CD4-positive, alpha-beta T cell treated with Interleukin-12 subunit alpha and Interleukin-12 subunit beta, for 1 hour (primary cell): Measurements from ENCODE around the gene PNPO.
"Not testable (repeated sequence)": the region's sequence is repeated elsewhere in the genome, so short reads cannot be mapped to it uniquely, and the experiment has no call there.

Source experiments
- DNase-seq: peaks from one replicate; pipeline ENCODE4 v3.0.0-alpha.2; 2020

PNPO gene

DNA sequence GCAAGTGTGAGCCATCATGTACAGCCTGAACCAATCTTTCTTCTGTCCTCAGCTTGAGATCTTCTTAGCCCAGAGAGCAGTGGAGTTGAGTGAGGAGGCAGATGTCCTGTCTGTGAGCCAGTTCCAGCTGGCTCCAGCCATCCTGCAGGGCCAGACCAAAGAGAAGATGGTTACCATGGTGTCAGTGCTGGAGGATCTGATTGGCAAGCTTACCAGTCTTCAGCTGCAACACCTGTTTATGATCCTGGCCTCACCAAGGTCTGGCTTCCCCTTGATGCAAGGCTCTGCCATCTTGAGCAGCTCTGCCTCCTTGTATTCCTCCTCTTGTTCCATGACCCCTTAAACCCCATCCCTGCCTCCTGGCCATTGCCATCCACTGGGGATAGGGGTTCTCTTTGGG is 39.2 kb downstream of the PNPO start:
- no peak for DNase-seq

DNA sequence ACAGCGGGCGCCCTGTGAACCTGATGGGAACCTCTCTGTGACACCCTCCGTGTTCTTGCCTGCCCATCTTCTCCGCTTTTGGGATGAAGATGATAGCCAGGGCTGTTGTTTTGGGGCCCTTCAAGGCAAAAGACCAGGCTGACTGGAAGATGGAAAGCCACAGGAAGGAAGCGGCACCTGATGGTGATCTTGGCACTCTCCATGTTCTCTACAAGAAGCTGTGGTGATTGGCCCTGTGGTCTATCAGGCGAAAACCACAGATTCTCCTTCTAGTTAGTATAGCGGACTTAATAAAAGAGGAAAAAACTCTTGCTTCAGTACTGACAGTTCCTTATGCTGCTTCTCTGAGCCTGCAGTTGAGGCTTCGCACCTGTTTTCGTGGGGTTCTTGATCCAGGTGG is 40.1 kb downstream of the PNPO start:
- DNase-seq = peak; percentile 16

DNA sequence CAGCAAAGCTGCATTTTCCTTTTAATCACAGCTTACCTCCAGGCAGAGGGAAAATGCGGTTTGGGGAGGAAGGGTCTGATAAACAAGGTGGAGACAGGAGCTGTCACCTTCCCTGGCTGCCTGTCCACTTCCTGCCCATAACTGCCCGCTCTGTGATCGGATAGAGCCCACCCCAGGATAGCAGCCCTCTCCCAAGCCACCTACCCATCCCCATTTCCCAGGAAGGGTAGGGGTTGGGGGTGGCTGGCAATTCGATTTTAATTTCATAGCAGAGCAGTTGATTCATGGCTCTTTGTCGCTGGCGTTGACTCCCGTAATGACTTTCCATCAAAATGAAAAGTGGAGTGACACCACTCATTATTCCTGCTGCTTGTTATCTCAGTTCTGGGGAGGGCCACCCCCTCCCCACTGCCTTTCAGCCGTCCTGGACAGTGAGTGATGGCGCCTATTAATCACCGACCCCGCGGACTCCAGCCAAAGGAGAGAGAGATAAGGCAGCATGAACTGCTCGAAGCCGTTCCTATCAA is 40.8 kb downstream of the PNPO start:
- no peak for DNase-seq

- DNase-seq = no peak
These were observed 41.4 kb downstream of the PNPO start for GRCh38 chr17:47982645-47983390.

GRCh38 chr17:47983492-47984223 is 42.3 kb downstream of the PNPO start:
- no peak for DNase-seq

DNA sequence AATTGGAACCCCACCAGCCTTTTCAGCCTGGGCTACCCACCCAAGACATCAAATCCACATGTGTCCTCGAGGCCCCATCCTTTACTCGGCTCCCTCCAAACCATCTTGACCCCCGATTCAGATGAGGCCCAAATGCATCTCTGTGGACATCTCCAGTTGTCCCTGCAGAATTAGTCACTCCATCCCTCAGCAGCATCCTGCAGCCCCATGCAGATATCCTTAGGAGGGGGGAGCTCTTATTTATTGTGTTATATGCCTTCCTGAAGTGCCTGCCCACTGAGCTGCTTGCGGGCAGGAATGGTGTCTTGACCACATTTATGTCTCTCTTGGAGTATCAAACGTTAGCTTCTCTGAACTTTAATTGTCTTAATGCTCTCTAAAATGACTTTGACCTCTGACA is 45.1 kb downstream of the PNPO start:
- DNase-seq = no peak

GRCh38 chr17:47987240-47987835 is 46.0 kb downstream of the PNPO start:
- DNase-seq = no peak

- not testable (repeated sequence) for DNase-seq
These were observed 47.1 kb downstream of the PNPO start for GRCh38 chr17:47988445-47988844.

DNA sequence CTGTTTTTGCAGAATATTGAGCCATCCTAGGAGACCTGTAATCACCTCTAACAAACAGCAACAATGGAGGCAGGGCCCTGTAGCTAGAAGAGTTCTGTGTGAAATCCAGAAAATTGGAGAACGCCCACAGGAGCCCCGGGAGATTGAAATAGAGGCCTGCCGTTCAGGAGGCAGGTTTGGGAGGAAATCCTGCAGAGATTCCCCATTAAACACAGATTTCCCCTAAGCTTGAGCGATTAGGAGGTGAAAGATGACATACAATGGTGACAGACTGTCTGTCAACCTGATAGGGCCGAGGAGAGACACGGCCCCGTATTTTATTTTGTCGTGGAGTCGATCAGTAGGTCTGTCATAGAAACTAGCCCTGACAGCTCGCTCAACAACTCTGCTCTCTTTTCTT is 47.8 kb downstream of the PNPO start:
- DNase-seq = no peak

DNA sequence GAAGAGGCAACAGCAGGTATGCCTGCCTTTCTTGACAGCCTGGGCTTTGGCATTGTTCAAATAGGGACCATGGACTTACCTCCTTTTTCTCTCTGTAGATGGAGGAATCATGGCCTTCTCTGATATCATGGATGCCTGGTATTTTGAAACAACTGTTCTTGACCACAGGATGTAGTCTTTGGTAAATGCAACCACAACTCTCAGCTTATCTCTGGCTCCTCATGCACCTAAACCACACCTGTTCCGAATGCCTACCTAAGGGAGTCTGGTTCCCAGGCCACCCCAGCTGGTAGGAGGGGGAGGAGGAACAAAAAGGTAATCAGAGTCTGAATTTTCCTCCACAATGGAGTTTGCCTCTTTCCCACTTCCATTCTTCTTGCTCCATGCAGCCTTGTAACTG is 48.3 kb downstream of the PNPO start:
- no peak for DNase-seq

DNA sequence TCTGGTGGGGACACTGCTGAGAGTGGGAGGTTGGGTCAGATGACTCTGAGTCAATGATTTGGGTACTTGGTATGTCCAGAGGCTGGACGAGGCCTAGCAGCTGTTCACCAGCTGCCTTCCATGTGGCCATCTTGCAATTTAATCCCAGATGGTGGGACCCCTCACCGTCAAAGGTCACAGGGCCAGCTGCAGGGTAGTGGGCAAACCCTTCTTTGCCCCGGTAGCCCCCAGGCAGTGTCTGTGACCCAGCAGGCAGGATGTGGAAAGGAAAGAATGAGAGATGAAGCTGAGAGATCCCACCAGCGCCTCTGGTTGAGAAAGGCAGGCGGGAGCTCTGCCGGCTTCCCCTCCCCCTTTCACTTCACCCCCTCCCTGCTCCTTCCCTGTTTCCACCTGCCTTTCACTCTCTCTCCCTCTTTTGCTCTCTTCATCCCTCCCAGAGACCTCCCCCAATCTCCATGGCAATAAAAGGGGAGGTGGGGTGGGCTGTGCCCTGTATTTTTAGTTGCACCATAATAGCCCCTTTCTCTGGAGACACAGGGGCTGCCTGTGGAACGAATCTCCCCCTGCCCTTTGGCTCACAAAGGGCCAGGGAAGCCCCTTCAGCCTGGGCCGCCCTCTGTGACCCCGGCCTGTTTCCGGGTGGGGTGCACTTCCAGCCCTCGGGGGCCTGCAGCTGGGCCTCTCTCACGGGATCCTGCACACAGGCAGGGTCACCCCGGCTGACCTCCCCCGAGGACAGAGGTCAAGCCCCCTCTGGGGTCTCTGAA is 49.8 kb downstream of the PNPO start:
- DNase-seq = no peak

DNA sequence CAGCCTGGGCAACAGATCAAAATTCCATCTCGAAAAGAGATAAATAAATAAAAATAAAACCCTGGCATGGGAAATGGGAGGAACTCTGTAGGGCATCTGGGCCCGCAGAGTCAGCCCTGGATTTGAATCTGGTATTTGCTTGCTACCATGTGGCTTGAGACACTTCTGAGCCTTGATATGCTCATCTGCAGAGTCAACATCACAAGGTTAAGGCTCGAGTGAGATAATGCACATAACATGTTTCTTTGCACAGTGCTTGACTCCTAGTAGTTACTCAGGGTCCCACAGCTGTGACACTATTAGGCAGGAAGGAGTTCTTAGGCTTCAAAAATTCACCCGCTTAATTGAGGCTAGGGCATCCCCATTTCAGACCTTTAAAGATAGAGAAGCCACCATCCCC is 50.8 kb downstream of the PNPO start:
- DNase-seq = no peak

DNA sequence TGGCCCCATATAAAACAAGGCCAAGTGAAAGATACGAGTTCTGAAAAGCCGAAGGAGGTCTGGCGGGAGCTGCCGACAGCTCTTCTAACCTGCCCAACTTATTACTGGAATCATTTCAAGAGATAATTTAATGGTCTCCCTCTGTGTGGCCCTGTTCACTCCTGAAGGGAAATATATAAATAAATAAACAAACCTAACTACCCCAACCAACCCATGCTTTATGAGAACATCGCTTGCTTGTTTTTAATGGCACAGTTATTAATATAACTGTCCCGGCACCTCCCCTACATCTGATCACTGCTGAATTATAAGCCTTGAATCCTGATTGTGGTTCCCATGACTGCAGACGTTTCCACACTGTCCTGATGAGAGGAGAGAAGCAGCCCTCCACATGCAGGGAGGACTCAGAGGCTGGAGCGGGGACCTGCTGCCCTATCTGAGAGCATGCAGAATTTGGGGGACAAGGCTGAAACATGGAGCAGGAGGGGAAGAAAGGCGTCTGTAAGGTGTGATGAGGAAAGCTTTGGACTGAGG is 51.7 kb downstream of the PNPO start:
- DNase-seq = no peak

DNA sequence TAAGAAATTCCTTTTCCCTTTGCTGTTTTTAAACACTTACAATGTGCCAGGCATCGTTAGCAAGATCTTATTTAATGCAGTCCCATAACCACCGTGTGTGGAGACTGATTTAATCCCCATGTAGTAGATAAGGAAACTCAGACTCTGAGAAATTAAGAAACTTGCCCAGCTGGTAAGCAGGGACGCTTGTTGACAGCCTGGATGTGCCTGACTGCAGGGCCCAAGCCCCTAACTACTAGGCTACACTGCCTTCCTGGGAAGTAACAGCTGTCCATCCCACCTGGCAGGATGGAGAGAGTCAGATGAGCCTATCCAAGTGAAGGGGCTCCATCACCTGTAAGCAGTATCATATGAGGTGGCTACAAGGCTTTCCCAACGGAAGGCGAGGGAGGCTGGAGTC is 52.6 kb downstream of the PNPO start:
- DNase-seq = no peak

- no peak for DNase-seq
These were observed 53.4 kb downstream of the PNPO start for GRCh38 chr17:47994724-47995123.

- no peak for DNase-seq
These were observed 54.0 kb downstream of the PNPO start for GRCh38 chr17:47995241-47995935.

DNA sequence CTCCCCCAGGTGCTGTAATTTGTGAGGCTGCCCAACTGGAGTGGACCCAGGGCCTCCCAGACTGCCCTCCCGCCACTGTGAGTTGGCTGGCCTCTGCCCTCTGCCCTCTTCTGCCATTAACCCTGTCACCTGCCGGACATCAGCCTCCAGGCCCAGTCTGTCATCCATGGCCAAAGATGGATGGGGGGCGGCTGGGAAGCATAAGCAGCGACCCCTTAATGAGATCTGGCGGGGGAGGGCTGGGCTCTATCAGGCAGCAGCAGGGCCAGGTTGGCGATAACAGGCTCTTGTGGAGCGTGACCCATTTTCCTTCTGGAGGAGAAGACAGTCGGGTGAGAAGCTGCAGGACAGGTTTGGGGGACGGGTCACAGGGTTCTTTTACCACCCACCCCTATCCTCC is 54.8 kb downstream of the PNPO start:
- DNase-seq = no peak

DNA sequence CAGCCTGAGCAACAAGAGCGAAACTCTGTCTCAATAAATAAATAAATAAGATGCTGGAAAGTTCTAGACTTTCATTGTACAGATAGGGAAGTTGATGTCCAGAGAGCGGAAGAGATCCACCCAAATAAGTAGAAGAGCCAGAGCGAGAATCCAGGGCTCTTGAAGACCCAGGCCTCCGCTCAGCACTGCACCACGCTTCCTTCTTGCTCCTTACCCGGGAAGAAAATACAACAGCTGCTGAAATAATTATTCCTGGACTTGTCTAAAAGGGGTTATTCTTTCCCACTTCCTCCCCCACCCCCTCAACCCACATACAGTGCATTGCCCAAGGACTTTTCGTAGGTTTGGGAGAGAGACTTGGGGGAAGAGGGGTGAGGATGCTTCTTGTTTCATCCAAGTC is 56.2 kb downstream of the PNPO start:
- DNase-seq = no peak

- no peak for DNase-seq
These were observed 56.7 kb downstream of the PNPO start for GRCh38 chr17:47998044-47998443.
